Osteocyte (in vitro differentiated cells): ENCODE results near the gene CARD10. TPM values are rescaled to one million over a fixed set of nuclear protein-coding genes. Genes with fewer than 3 reads are reported as not detected.

ENCODE experiments used
- DNase-seq: peaks from one replicate; pipeline ENCODE4 v3.0.0; 2021; ENCODE audit warnings: mixed read lengths; ENCODE audit not compliant: unreplicated experiment; ENCODE audit errors: extremely low spot score
- H3K27ac Mint-ChIP-seq: one replicate; pipeline ENCODE4 v1.8.0; 2021; ENCODE audit warnings: mild to moderate bottlenecking, mixed read lengths; ENCODE audit not compliant: unreplicated experiment
- H3K27me3 Mint-ChIP-seq: one replicate; pipeline ENCODE4 v1.8.0; 2021; ENCODE audit warnings: mixed read lengths; ENCODE audit not compliant: unreplicated experiment
- H3K36me3 Mint-ChIP-seq: one replicate; pipeline ENCODE4 v1.8.0; 2021; ENCODE audit warnings: mixed read lengths; ENCODE audit not compliant: unreplicated experiment
- H3K4me1 Mint-ChIP-seq: one replicate; pipeline ENCODE4 v1.8.0; 2021; ENCODE audit warnings: mixed read lengths; ENCODE audit not compliant: unreplicated experiment
- H3K4me3 Mint-ChIP-seq: one replicate; pipeline ENCODE4 v1.8.0; 2021; ENCODE audit warnings: mild to moderate bottlenecking, moderate library complexity, mixed read lengths; ENCODE audit not compliant: unreplicated experiment
- H3K9me3 Mint-ChIP-seq: one replicate; pipeline ENCODE4 v1.8.0; 2021; ENCODE audit warnings: mixed read lengths; ENCODE audit not compliant: unreplicated experiment
- long read RNA-seq: library from polyadenylated mRNA; unstranded; transcript quantifications from one replicate; pipeline ENCODE4 v2.0.0, GENCODE V29; 2021
- total RNA-seq: library from RNA; stranded (reverse); gene quantifications from 2 replicates; pipeline ENCODE4 v1.2.1, GENCODE V29; 2021
- TF ChIP-seq, protein P1 (sequence below): fragments of 200-600 bp; sonication (generic); IDR thresholded peaks from 2 replicates; pipeline ENCODE4 v1.5.0; 2021; ENCODE audit warnings: antibody characterized with exemption, mild to moderate bottlenecking, moderate library complexity

The CARD10 gene, protein sequence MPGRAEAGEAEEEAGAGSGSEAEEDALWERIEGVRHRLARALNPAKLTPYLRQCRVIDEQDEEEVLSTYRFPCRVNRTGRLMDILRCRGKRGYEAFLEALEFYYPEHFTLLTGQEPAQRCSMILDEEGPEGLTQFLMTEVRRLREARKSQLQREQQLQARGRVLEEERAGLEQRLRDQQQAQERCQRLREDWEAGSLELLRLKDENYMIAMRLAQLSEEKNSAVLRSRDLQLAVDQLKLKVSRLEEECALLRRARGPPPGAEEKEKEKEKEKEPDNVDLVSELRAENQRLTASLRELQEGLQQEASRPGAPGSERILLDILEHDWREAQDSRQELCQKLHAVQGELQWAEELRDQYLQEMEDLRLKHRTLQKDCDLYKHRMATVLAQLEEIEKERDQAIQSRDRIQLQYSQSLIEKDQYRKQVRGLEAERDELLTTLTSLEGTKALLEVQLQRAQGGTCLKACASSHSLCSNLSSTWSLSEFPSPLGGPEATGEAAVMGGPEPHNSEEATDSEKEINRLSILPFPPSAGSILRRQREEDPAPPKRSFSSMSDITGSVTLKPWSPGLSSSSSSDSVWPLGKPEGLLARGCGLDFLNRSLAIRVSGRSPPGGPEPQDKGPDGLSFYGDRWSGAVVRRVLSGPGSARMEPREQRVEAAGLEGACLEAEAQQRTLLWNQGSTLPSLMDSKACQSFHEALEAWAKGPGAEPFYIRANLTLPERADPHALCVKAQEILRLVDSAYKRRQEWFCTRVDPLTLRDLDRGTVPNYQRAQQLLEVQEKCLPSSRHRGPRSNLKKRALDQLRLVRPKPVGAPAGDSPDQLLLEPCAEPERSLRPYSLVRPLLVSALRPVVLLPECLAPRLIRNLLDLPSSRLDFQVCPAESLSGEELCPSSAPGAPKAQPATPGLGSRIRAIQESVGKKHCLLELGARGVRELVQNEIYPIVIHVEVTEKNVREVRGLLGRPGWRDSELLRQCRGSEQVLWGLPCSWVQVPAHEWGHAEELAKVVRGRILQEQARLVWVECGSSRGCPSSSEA
- 29.2 and 31.5 TPM in 2 replicates for total RNA-seq
- long read RNA-seq, partial matches to known transcripts, result 2 of 3 reads
- long read RNA-seq, other reads (novel, unspliced or antisense), result 0 of 3 reads

DNA sequence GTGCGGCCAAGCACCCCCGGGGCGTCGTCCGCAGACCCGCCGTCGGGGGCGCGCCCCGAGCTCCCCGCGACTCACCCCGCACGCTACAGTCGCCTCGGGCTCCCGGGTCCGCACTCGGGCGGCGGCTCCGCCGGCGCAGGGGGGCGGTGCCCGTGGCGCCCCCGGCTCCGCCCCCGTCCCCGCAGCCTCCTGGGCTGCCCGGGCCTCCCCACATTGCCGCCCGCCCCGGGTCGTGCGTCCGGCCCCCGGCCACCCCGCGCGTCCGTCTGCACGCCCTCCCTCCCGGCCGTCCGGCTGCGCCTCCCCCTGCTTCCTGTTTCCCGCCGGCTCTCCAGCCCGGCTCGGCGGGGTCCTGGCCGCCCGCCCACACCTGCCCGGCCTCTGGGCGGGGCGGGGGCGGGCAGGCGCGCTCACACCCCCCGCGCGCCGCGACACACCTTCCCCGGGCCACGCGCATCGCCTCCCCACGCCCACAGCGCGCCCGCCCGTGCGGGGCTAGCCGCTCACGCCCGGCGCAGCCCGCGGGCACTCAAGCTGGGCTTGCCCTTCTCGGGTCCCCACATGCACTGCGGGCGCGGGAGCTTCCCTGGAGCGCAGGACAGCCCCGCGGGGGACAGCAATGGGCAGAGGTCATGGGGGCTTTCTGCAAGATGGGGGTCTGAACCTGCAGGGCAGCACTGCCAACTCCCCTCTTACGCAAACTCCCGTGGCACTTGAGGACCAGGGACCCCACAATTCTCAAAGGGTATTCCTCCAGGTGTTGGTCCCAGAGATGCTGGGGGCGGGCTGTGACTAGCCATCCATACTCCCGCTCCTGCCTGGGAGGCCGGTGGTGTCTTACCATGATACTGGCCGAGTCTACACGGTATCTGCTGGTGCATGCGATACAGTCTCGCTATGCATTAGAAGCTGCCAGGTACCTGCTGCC is at the start of gene CARD10:
Gene CARD10 (minus strand): TSS at position 148 of the 928 bp plus-strand sequence. CDS start 215 bp downstream, outside the sequence.
- Mint-ChIP-seq H3K36me3 (peaks cover 12% of the 10 kb centered on the region), H3K9me3 (peaks cover 3% of the 10 kb centered on the region), H3K4me3 (peak within 1 kb of the TSS; percentile 89)

DNA sequence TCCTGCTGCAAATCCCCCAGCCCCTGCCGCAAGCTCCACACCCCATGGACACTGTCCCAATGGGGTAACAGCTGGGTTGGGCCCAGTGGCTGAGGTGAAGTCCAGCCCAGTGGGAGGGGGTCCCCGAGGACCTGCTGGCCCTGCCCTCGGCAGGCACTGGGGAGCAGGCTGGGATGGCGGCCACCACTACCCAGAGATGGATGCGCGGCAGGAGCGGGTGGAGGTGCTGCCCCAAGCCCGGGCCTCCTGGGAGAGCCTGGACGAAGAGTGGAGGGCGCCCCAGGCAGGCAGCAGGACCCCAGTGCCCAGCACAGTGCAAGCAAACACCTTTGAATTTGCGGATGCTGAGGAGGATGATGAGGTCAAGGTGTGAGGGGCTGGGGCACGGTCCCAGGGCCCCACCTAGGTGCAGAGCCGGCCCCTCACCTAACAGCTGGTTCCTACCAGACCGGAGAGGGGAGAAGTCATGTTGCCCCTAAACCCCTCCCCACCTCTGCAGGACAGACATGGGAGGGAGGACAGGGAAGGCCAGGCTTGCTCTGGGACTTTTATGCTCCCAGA is 49.3 kb upstream of the CARD10 start:
- Mint-ChIP-seq H3K4me1 (peaks cover 49% of the 10 kb centered on the region), H3K9me3 (no peaks in the 10 kb centered on the region), H3K4me3 (no peak overlapping the region), H3K27ac (no peak overlapping the region), H3K36me3 (peaks cover 24% of the 10 kb centered on the region), H3K27me3 (no peaks in the 10 kb centered on the region)
- no peak for DNase-seq
- TF ChIP-seq, protein P1, sequence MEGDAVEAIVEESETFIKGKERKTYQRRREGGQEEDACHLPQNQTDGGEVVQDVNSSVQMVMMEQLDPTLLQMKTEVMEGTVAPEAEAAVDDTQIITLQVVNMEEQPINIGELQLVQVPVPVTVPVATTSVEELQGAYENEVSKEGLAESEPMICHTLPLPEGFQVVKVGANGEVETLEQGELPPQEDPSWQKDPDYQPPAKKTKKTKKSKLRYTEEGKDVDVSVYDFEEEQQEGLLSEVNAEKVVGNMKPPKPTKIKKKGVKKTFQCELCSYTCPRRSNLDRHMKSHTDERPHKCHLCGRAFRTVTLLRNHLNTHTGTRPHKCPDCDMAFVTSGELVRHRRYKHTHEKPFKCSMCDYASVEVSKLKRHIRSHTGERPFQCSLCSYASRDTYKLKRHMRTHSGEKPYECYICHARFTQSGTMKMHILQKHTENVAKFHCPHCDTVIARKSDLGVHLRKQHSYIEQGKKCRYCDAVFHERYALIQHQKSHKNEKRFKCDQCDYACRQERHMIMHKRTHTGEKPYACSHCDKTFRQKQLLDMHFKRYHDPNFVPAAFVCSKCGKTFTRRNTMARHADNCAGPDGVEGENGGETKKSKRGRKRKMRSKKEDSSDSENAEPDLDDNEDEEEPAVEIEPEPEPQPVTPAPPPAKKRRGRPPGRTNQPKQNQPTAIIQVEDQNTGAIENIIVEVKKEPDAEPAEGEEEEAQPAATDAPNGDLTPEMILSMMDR, result no peak

More for the DNA sequence above, at the start of gene CARD10:
- no peak for DNase-seq
- TF ChIP-seq, protein P1, result no peak
- Mint-ChIP-seq H3K27me3 (no peaks in the 10 kb centered on the region), H3K4me1 (peaks cover 54% of the 10 kb centered on the region), H3K27ac (peak within 1 kb of the TSS; percentile 84)

DNA sequence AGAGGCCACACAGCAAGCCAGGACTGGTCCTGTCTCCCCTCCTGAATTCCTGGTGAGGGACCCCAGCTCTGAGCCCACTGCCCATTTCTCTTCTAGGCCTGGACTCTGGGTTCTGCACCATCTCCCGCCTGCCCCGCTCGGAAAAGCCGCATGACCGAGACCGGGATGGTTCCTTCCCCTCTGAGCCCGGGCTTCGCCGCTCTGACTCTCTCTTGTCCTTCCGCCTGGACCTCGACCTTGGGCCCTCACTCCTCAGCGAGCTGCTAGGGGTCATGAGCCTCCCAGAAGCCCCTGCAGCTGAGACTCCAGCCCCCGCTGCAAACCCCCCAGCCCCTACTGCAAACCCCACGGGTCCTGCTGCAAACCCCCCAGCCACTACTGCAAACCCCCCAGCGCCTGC is 48.8 kb upstream of the CARD10 start:
- no peak for DNase-seq
- Mint-ChIP-seq H3K36me3 (peaks cover 26% of the 10 kb centered on the region), H3K27me3 (no peaks in the 10 kb centered on the region), H3K9me3 (no peaks in the 10 kb centered on the region), H3K4me3 (no peak overlapping the region), H3K4me1 (peaks cover 51% of the 10 kb centered on the region), H3K27ac (no peak overlapping the region)
- TF ChIP-seq, protein P1, result no peak

DNA sequence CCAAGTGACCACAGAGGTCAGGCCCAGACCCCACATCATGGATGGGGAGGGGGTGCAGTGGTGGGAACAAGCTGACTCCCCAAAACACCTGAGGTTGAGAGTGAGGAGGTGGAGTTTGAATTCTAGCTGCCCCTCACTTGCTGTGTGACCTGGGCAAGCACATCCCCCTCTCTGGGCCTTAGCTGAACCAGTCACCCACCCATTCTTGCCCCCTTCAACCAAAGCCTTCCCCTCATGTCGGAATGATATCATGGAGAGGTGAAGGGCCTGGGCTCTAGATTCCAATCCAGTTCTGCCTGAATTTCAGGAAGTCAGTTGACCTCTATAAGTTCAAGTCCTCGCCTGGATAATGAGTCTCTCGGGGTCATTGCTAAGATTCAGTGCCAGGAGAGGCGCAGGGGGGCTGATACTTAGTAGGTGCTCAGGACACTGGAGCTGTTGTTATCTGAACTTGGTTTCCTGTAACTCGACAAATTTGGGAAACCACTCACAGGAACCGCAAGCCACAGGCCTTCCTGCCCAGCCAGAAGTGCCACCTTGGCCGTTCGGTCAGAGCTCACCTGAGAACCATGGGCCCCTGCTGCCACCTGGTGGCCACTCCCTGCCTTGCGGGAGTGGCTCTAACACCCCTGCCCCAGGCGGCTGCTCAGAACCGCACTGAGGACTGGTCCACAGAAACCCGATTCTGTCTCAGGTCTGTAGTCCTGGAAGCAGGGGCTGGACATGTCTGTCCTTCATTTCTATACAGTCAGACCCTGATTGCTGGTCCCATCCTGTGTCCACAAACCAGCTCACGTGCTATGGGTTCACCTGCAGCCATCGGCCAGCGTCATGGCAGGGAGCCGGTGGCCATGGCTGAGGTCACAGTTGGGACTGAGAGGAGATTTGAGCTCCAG is 47.9 kb upstream of the CARD10 start:
- no peaks in the 10 kb centered on the region for H3K27me3 Mint-ChIP-seq
- no peak for DNase-seq
- peak overlapping the region; percentile 18 for H3K4me3 Mint-ChIP-seq
- H3K27ac Mint-ChIP-seq, result peak overlapping the region; percentile 60
- H3K36me3 Mint-ChIP-seq, result peaks cover 28% of the 10 kb centered on the region
- no peaks in the 10 kb centered on the region for H3K9me3 Mint-ChIP-seq
- peaks cover 60% of the 10 kb centered on the region for H3K4me1 Mint-ChIP-seq
- TF ChIP-seq, protein P1, result peak; percentile 83
